ENCODE results near the gene CDH10.
A peak's percentile ranks its signal among the peaks of the same experiment; 100 is the strongest.

Gene CDH10

GRCh38 chr5:24644761-24645160 lies at the start of gene CDH10:
Gene CDH10 (minus strand): TSS chr5:24644978. CDS start chr5:24593490, 51,488 bp downstream.
- no peak for DNase-seq

GRCh38 chr5:24693609-24694008 lies 48.8 kb upstream of the CDH10 start:
- DNase-seq: no peak

GRCh38 chr5:24691074-24691473 lies 46.3 kb upstream of the CDH10 start:
- DNase-seq: no peak

GRCh38 chr5:24681106-24681505 lies 36.3 kb upstream of the CDH10 start:
- DNase-seq: no peak

- no peak for DNase-seq
Measured at GRCh38 chr5:24668050-24668449, 23.3 kb upstream of the CDH10 start.

- no peak for DNase-seq
Measured at GRCh38 chr5:24649531-24649930, 4.8 kb upstream of the CDH10 start.

GRCh38 chr5:24646915-24647314 lies 2.1 kb upstream of the CDH10 start:
- no peak for DNase-seq

- DNase-seq: no peak
Measured at GRCh38 chr5:24645483-24645882, 705 bp upstream of the CDH10 start.

GRCh38 chr5:24643880-24644279 lies 898 bp downstream of the CDH10 start:
- no peak for DNase-seq

- DNase-seq: no peak
Measured at GRCh38 chr5:24643156-24643555, 1.6 kb downstream of the CDH10 start.

GRCh38 chr5:24642022-24642421 lies 2.8 kb downstream of the CDH10 start:
- no peak for DNase-seq

- no peak for DNase-seq
Measured at GRCh38 chr5:24635209-24635608, 9.6 kb downstream of the CDH10 start.

GRCh38 chr5:24633715-24634325 lies 11.0 kb downstream of the CDH10 start:
- peak; percentile 25 for DNase-seq

GRCh38 chr5:24632353-24632752 lies 12.4 kb downstream of the CDH10 start:
- no peak for DNase-seq

GRCh38 chr5:24630918-24631317 lies 13.9 kb downstream of the CDH10 start:
- DNase-seq: no peak

GRCh38 chr5:24629798-24630197 lies 15.0 kb downstream of the CDH10 start:
- no peak for DNase-seq

GRCh38 chr5:24624872-24625271 lies 19.9 kb downstream of the CDH10 start:
- no peak for DNase-seq

GRCh38 chr5:24623624-24624023 lies 21.2 kb downstream of the CDH10 start:
- no peak for DNase-seq

- no peak for DNase-seq
Measured at GRCh38 chr5:24623031-24623430, 21.7 kb downstream of the CDH10 start.

- no peak for DNase-seq
Measured at GRCh38 chr5:24621792-24622191, 23.0 kb downstream of the CDH10 start.

- no peak for DNase-seq
Measured at GRCh38 chr5:24616566-24616965, 28.2 kb downstream of the CDH10 start.

GRCh38 chr5:24615159-24615558 lies 29.6 kb downstream of the CDH10 start:
- DNase-seq: no peak

GRCh38 chr5:24609706-24610105 lies 35.1 kb downstream of the CDH10 start:
- DNase-seq: no peak

GRCh38 chr5:24606971-24607370 lies 37.8 kb downstream of the CDH10 start:
- DNase-seq: no peak

GRCh38 chr5:24602188-24602587 lies 42.6 kb downstream of the CDH10 start:
- no peak for DNase-seq

GRCh38 chr5:24598956-24599355 lies 45.8 kb downstream of the CDH10 start:
- DNase-seq: no peak

Data from NCI-H2171 (cell line).